Measurements from ENCODE around the gene PLCH2. TPM values are rescaled to one million over a fixed set of nuclear protein-coding genes. Genes with fewer than 3 reads are reported as not detected.

Gene PLCH2
- total and polyA plus RNA-seq, 2 of the 13 experiments (the other 11 are each of a cell fraction or from before 2014, with no cell fraction given), result 0.15 to 0.67 TPM

DNA sequence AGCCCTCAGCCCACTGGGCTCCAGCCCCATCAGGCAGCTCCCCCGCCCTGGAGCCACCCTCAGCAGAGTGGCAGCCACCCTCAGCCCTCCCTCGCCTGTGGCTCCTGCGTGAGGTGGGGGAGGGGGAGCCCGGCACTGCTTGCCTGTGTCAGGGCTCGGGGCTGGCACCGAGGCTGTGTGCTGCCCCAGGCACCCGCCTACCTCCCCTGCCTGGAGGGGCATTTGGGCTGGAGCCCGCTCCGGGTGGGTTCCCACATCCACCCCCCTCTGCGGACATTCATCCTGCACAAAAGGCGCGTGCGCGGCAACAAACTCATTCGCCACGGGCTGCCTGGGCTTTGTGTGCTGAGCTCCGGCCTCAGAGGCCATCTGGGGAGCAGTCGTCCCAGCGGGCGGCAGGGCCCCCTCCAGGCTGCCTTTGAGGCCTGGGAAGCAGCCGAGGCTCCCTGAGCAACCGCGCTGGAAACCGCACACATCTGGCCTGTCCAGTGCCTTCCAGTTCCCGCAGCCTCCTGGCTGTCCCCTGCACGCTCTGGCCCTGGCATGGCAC is 67.5 kb downstream of the PLCH2 start (continued):
- peak; percentile 68; the same call in 1 of the 2 replicates for TF ChIP-seq ZNF761 (CRISPR knock-in tag; conservative IDR thresholded peaks at IDR 0.05)
- TF ChIP-seq, protein P1, sequence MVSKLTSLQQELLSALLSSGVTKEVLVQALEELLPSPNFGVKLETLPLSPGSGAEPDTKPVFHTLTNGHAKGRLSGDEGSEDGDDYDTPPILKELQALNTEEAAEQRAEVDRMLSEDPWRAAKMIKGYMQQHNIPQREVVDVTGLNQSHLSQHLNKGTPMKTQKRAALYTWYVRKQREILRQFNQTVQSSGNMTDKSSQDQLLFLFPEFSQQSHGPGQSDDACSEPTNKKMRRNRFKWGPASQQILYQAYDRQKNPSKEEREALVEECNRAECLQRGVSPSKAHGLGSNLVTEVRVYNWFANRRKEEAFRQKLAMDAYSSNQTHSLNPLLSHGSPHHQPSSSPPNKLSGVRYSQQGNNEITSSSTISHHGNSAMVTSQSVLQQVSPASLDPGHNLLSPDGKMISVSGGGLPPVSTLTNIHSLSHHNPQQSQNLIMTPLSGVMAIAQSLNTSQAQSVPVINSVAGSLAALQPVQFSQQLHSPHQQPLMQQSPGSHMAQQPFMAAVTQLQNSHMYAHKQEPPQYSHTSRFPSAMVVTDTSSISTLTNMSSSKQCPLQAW (CRISPR knock-in tag; IDR thresholded peaks at IDR 0.05), result no peak
- TF ChIP-seq ZNF543 (CRISPR knock-in tag; IDR thresholded peaks at IDR 0.05), result peak; percentile 78
- TF ChIP-seq FOXA1 (IDR thresholded peaks at IDR 0.05), result no peak
- TF ChIP-seq FOXA1 (CRISPR knock-in tag; IDR thresholded peaks at IDR 0.05), result no peak
- TF ChIP-seq MIER2 (CRISPR knock-in tag; IDR thresholded peaks at IDR 0.05), result no peak
- TF ChIP-seq ASH2L (IDR thresholded peaks at IDR 0.05; ENCODE audit: insufficient read length, low read depth, low read length), result no peak
- TF ChIP-seq, protein P2, sequence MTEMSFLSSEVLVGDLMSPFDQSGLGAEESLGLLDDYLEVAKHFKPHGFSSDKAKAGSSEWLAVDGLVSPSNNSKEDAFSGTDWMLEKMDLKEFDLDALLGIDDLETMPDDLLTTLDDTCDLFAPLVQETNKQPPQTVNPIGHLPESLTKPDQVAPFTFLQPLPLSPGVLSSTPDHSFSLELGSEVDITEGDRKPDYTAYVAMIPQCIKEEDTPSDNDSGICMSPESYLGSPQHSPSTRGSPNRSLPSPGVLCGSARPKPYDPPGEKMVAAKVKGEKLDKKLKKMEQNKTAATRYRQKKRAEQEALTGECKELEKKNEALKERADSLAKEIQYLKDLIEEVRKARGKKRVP (CRISPR knock-in tag; IDR thresholded peaks at IDR 0.05), result no peak
- TF ChIP-seq HOXD1 (CRISPR knock-in tag; IDR thresholded peaks at IDR 0.05), result no peak; the same call in 1 of the 2 replicates
- TF ChIP-seq, protein P3, sequence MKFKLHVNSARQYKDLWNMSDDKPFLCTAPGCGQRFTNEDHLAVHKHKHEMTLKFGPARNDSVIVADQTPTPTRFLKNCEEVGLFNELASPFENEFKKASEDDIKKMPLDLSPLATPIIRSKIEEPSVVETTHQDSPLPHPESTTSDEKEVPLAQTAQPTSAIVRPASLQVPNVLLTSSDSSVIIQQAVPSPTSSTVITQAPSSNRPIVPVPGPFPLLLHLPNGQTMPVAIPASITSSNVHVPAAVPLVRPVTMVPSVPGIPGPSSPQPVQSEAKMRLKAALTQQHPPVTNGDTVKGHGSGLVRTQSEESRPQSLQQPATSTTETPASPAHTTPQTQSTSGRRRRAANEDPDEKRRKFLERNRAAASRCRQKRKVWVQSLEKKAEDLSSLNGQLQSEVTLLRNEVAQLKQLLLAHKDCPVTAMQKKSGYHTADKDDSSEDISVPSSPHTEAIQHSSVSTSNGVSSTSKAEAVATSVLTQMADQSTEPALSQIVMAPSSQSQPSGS (CRISPR knock-in tag; IDR thresholded peaks at IDR 0.05), result no peak
- TF ChIP-seq PTBP1 (IDR thresholded peaks at IDR 0.05; ENCODE audit: low read depth, low read length, poor library complexity, severe bottlenecking), result peak; percentile 11
- no peak for TF ChIP-seq NFYB (CRISPR knock-in tag; IDR thresholded peaks at IDR 0.05)
- TF ChIP-seq ZNF337 (CRISPR knock-in tag; IDR thresholded peaks at IDR 0.05; ENCODE audit: borderline replicate concordance, low read depth), result no peak
- TF ChIP-seq MED13 (CRISPR knock-in tag; IDR thresholded peaks at IDR 0.05), result no peak
- TF ChIP-seq, protein P4, sequence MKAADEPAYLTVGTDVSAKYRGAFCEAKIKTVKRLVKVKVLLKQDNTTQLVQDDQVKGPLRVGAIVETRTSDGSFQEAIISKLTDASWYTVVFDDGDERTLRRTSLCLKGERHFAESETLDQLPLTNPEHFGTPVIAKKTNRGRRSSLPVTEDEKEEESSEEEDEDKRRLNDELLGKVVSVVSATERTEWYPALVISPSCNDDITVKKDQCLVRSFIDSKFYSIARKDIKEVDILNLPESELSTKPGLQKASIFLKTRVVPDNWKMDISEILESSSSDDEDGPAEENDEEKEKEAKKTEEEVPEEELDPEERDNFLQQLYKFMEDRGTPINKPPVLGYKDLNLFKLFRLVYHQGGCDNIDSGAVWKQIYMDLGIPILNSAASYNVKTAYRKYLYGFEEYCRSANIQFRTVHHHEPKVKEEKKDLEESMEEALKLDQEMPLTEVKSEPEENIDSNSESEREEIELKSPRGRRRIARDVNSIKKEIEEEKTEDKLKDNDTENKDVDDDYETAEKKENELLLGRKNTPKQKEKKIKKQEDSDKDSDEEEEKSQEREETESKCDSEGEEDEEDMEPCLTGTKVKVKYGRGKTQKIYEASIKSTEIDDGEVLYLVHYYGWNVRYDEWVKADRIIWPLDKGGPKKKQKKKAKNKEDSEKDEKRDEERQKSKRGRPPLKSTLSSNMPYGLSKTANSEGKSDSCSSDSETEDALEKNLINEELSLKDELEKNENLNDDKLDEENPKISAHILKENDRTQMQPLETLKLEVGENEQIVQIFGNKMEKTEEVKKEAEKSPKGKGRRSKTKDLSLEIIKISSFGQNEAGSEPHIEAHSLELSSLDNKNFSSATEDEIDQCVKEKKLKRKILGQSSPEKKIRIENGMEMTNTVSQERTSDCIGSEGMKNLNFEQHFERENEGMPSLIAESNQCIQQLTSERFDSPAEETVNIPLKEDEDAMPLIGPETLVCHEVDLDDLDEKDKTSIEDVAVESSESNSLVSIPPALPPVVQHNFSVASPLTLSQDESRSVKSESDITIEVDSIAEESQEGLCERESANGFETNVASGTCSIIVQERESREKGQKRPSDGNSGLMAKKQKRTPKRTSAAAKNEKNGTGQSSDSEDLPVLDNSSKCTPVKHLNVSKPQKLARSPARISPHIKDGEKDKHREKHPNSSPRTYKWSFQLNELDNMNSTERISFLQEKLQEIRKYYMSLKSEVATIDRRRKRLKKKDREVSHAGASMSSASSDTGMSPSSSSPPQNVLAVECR (CRISPR knock-in tag; IDR thresholded peaks at IDR 0.05; ENCODE audit: borderline replicate concordance), result peak; percentile 29; the same call in 1 of the 2 replicates
- TF ChIP-seq MLLT10 (CRISPR knock-in tag; IDR thresholded peaks at IDR 0.05), result no peak
- no peak for TF ChIP-seq ZSCAN9 (CRISPR knock-in tag; IDR thresholded peaks at IDR 0.05; ENCODE audit: borderline replicate concordance)
- TF ChIP-seq, protein P5, sequence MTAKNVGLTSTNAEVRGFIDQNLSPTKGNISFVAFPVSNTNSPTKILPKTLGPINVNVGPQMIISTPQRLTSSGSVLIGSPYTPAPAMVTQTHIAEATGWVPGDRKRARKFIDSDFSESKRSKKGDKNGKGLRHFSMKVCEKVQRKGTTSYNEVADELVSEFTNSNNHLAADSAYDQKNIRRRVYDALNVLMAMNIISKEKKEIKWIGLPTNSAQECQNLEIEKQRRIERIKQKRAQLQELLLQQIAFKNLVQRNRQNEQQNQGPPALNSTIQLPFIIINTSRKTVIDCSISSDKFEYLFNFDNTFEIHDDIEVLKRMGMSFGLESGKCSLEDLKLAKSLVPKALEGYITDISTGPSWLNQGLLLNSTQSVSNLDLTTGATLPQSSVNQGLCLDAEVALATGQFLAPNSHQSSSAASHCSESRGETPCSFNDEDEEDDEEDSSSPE (CRISPR knock-in tag; IDR thresholded peaks at IDR 0.05), result no peak
- TF ChIP-seq GABPB1 (CRISPR knock-in tag; IDR thresholded peaks at IDR 0.05), result peak; percentile 14; the same call in 1 of the 2 replicates
- no peak for TF ChIP-seq ZBTB20 (CRISPR knock-in tag; IDR thresholded peaks at IDR 0.05; ENCODE audit: borderline replicate concordance, low read depth)
- TF ChIP-seq KDM5B (CRISPR knock-in tag; IDR thresholded peaks at IDR 0.05; ENCODE audit: borderline replicate concordance), result 0 out of 2 replicates have a peak, but pooled peaks have one; percentile 40

Data from HepG2 (cell line).